Stomach (tissue), 4 donors: ENCODE results near the gene RCAN1.

Source experiments
- CTCF ChIP-seq, 7 experiments: fragments of 450-650 bp in 4 of 7; fragments of 200-600 bp in 3 of 7; sonication (generic) in 3 of 7; IDR thresholded peaks; one replicate each; pipeline ENCODE4 v1.5.1; 2016 to 2019; ENCODE audit warnings: antibody characterized with exemption in 7 of 7, control low read depth in 2 of 7, mild to moderate bottlenecking in 1 of 7
- EP300 ChIP-seq: sonication (generic); formaldehyde crosslinking; IDR thresholded peaks from one replicate; pipeline ENCODE4 v1.6.1; 2017; ENCODE audit warnings: antibody characterized with exemption
- POLR2A ChIP-seq, 4 donors: fragments of 450-650 bp; IDR thresholded peaks; one replicate each; pipeline ENCODE4 v1.6.1; 2016; ENCODE audit warnings: antibody characterized with exemption in 4 of 4, control low read depth in 2 of 4, mild to moderate bottlenecking in 1 of 4, moderate library complexity in 1 of 4

GRCh38 chr21:34579411-34579810, 35.5 kb downstream of the RCAN1 start:
- TF ChIP-seq EP300 (no peak), CTCF (IDR thresholded peaks at IDR 0.05) (no peak), POLR2A (IDR thresholded peaks at IDR 0.05) (no peak)
